ENCODE measurements around the gene HOTAIR.

- TF ChIP-seq CTCF (conservative IDR thresholded peaks at IDR 0.05; ENCODE audit: low read depth, low read length) (no peak), EZH2 (IDR thresholded peaks at IDR 0.05; ENCODE audit: low read length, unreplicated experiment) (no peak)
Measured at GRCh38 chr12:54011665-54012532, 37.1 kb upstream of the HOTAIR start.

All from PC-3 (cell line).